ENCODE measurements around the gene UBE2G2. TPM values are rescaled to one million over a fixed set of nuclear protein-coding genes. Genes with fewer than 3 reads are reported as not detected.

The UBE2G2 gene
- total and polyA plus RNA-seq, 2 donors (not counting 3 experiments of a cell fraction or from before 2014, with no cell fraction given) = 95.0 to 114 TPM

- Histone ChIP-seq H4K20me1 (replicated peaks; ENCODE audit: control insufficient read depth, extremely low read depth, insufficient read depth, low read length) (no peaks in the 10 kb centered on the region), H3K4me2 (ENCODE audit: insufficient read depth, low read length) (no peak overlapping the region), H3K36me3 (ENCODE audit: control insufficient read depth in 2 of 2, extremely low read depth in 1 of 2, insufficient read depth in 2 of 2, low read length in 2 of 2) (no peaks in the 10 kb centered on the region), H3K9ac (replicated peaks; ENCODE audit: extremely low read depth, insufficient read depth, low read length) (no peak overlapping the region), H3K9me1 (replicated peaks; ENCODE audit: control insufficient read depth, extremely low read depth, insufficient read depth, low read length) (no peaks in the 10 kb centered on the region), H3K27ac (ENCODE audit: insufficient read depth, low read depth, low read length) (no peak overlapping the region), H3K4me3 (replicated peaks in 1 of 3; ENCODE audit: insufficient read depth in 1 of 3, low read depth in 1 of 3, low read length in 3 of 3) (no peak overlapping the region), H2AFZ (ENCODE audit: low read depth, low read length) (no peak overlapping the region), H3K9me3 (replicated peaks; ENCODE audit: control insufficient read depth, insufficient read depth, low read length) (no peaks in the 10 kb centered on the region), H3K4me1 (ENCODE audit: control insufficient read depth, extremely low read depth, insufficient read depth, low read length) (no peaks in the 10 kb centered on the region), H3K27me3 (ENCODE audit: control insufficient read depth in 2 of 2, insufficient read depth in 2 of 2, low read length in 2 of 2) (no peaks in the 10 kb centered on the region), H3K79me2 (ENCODE audit: control insufficient read depth, insufficient read depth, low read length) (no peaks in the 10 kb centered on the region)
- dilution Hi-C loops (cut with MboI; ENCODE audit: extremely low pct_ligation_motif_present, low sequenced_read_pairs) = no loop called here
- no peak for TF ChIP-seq POLR2A (IDR thresholded peaks at IDR 0.05; ENCODE audit: low read depth, low read length)
- TF ChIP-seq, protein P1, sequence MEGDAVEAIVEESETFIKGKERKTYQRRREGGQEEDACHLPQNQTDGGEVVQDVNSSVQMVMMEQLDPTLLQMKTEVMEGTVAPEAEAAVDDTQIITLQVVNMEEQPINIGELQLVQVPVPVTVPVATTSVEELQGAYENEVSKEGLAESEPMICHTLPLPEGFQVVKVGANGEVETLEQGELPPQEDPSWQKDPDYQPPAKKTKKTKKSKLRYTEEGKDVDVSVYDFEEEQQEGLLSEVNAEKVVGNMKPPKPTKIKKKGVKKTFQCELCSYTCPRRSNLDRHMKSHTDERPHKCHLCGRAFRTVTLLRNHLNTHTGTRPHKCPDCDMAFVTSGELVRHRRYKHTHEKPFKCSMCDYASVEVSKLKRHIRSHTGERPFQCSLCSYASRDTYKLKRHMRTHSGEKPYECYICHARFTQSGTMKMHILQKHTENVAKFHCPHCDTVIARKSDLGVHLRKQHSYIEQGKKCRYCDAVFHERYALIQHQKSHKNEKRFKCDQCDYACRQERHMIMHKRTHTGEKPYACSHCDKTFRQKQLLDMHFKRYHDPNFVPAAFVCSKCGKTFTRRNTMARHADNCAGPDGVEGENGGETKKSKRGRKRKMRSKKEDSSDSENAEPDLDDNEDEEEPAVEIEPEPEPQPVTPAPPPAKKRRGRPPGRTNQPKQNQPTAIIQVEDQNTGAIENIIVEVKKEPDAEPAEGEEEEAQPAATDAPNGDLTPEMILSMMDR (IDR thresholded peaks at IDR 0.05; ENCODE audit: extremely low read depth in 1 of 2, insufficient read depth in 1 of 2, low read depth in 1 of 2, low read length in 2 of 2) = no peak
- no peak for TF ChIP-seq MYC (IDR thresholded peaks at IDR 0.05; ENCODE audit: low read depth, low read length)
- no peak for TF ChIP-seq GATA2 (IDR thresholded peaks at IDR 0.05; ENCODE audit: insufficient read depth, insufficient read length, low read depth, low read length)
- TF ChIP-seq POLR2AphosphoS5 (IDR thresholded peaks at IDR 0.05; ENCODE audit: insufficient read depth, low read depth, low read length) = no peak
- TF ChIP-seq JUN (IDR thresholded peaks at IDR 0.05; ENCODE audit: borderline replicate concordance, insufficient read depth, insufficient read length, low read depth) = no peak
- TF ChIP-seq FOS (IDR thresholded peaks at IDR 0.05; ENCODE audit: borderline replicate concordance, insufficient read depth, low read length) = no peak
- TF ChIP-seq EZH2 (IDR thresholded peaks at IDR 0.05; ENCODE audit: borderline replicate concordance, low read depth, low read length, severe bottlenecking) = no peak
- TF ChIP-seq MAX (IDR thresholded peaks at IDR 0.05; ENCODE audit: insufficient read depth, insufficient read length) = no peak
- CTCF ChIA-PET = no interaction called here
- no peak for DNase-seq (ENCODE audit: low read depth, low spot score)
- FAIRE-seq = no peak
- intact Hi-C loops (cut with micrococcal nuclease) = no loop called here
- no TSS peak for BruUV-seq (replicated peaks)
- POLR2A ChIA-PET = no interaction called here
Measured at GRCh38 chr21:44836666-44837471, 35.2 kb upstream of the UBE2G2 start.
